GM19438 (cell line): Measurements from ENCODE around the gene RPTOR.

Source experiments
- ATAC-seq: cut with Tn5 transposase; IDR thresholded peaks from one replicate; pipeline ENCODE4 v1.9.1; 2021; ENCODE audit warnings: low read depth; ENCODE audit not compliant: unreplicated experiment

The RPTOR gene

GRCh38 chr17:80656590-80656989 is 112.0 kb downstream of the RPTOR start:
- ATAC-seq, result no peak

DNA sequence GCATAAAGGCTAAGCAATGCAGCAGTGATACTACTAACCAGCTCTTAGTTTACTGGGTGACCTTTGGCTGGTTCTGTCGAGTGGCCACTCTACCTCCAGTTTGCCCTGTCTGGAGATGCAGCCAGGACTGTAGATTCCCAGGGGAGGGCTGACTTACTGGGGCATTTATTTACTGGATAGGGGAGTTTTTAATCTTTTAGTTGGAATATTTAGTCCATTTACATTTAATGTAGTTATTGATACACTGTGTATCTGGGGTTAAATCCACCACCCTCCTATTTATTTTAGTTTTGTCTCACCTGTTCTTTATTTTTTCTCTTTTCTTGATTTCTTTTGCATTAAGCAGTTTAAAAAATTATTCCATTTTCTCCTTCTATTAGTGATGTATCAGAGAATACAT is 112.9 kb downstream of the RPTOR start:
- ATAC-seq, result no peak

GRCh38 chr17:80658821-80659220 is 114.2 kb downstream of the RPTOR start:
- ATAC-seq, result no peak

GRCh38 chr17:80659651-80660050 is 115.0 kb downstream of the RPTOR start:
- no peak for ATAC-seq

DNA sequence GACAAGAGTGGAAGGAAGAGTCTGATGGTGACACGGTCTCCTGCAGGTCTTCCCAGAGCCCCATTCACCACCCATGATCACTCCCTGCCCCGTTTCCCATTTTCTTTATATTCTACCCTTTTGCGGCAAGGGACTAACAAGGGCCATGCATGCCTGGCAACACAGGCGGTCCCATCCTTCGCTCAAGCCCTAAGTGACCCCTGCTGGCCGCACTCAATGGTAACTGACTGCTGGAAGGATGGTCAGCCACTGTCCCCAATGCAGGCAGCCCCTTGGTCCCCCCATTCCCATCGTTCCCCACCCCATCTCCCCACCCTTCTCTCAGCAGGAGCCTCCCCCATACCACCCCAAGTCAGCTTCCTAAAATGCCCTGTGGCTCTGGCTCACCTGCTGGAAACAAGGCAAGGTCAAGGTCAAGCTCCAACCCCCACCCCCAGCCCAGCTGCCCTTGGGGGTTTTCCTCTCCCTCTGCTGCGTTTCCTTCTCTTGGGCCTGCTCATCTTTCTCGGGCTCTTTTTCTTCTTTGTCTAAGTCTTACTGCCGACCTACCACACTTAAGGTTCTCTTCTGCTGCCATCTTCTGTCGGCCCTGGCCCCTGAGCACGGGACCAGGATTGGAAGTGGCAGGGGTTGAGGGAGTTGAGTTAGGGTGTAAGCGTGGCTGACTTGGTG is 116.0 kb downstream of the RPTOR start:
- no peak for ATAC-seq

DNA sequence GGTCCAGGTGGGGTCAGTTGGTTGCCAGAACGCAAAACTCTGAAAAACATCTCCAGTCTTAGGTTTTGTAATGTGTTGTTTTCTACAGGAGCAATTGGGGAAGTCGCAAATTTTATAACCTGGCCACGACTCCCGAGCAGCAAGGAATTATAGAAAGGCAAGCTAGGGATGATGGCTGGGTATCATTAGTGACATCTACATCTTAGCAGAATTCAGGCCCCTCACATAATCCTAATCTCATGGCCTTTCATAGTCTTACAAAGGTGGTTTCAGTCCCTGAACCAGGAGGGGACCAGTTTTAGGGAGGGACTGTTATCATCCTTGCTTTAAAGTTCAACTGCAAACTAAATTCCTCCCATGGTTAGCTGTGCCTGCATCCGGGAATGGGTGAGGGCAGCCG is 117.9 kb downstream of the RPTOR start:
- ATAC-seq, result no peak

- ATAC-seq, result no peak
Observed at GRCh38 chr17:80663781-80664206, 119.2 kb downstream of the RPTOR start.

GRCh38 chr17:80664217-80664790 is 119.7 kb downstream of the RPTOR start:
- no peak for ATAC-seq

DNA sequence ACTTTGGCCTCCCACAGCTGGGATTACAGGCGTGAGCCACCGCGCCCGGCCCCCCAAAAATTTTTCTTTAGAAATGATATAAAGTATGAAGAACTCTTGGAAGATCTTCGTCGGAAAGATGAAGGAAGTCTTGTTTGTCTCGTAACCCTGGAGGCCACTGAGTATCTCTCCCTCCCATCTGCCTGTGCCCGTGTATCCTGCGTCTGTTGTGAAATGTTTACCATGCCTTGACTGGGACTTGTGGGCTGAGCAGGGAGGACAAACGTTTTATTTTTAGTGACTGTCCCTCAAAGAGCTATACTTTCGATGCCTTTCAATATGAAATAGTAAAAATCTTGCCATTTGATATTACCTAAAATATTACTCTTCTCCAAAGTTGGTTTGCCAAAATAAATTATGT is 121.2 kb downstream of the RPTOR start:
- ATAC-seq, result no peak

DNA sequence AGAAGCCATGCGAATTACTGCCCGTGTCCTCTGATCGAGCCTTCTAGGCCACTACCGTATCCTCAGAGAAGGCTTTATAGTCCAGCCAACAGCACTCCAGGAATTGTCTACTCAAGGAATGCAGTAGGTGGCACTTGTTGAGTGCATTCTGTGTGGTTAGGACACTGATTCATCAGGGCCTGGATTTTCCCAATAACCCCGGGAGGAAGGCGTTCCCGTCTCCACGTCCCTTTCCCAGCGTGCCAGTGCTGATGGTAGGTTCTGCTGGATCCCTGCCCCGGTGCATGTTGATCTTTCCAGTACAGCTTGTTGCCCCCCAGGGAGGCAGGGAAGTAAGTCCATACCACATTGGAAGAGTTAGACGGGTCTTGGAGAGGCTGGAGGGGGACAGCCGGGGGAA is 122.2 kb downstream of the RPTOR start:
- ATAC-seq, result no peak

GRCh38 chr17:80667462-80668277 is 123.0 kb downstream of the RPTOR start:
- ATAC-seq, result no peak

GRCh38 chr17:80668375-80669148 is 123.9 kb downstream of the RPTOR start:
- no peak for ATAC-seq

DNA sequence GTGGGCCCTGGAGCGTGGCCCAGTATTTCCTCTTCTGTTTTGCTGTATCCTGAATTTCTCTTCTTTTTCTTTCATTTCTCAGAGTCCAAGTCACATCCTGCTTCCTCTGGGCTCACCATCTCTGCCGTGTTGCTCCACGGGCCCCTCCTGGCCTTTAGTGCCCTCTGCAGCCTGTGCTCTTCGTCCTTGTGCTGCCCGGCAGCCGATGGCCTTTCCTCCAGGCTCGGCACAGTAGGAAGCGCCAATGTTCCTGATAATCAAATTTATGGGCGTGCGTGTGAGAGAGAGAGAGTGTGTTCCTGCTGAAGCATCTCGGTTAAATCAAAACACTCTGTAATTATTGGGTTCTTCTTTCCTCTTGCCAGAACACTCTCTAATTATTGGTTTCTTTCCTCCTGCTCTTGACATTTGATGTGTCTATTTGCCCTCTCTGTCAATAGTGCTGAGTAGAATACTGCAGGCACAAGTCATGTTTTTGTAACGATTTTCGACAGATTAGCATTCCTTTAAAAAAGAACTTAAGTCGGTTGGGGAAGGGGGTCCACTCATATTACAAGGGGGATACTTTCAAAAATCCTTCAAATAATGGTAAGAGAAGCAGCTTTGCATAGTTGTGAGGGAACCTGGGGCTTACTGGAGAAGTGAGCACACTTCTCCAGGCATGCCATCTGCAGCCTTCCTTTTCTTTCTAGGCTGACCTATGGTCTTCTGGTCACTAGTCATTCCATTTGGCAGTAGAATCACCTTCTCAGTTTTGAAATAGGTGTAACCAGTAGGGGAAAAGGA is 126.6 kb downstream of the RPTOR start:
- ATAC-seq, result no peak

DNA sequence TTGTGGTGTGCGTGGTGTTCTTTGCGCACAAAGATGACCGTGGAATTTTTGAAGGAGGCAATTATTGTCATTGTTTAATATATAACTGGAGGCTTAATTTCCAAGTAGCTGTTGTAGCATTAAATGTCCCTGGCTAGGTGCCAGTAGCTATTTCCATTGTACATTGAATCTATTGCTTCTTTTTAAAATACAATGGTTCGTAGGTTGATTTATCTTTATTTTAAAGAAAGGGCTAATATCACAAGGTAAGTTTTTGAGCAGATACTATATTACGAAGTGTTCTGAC is 127.1 kb downstream of the RPTOR start:
- ATAC-seq, result no peak

DNA sequence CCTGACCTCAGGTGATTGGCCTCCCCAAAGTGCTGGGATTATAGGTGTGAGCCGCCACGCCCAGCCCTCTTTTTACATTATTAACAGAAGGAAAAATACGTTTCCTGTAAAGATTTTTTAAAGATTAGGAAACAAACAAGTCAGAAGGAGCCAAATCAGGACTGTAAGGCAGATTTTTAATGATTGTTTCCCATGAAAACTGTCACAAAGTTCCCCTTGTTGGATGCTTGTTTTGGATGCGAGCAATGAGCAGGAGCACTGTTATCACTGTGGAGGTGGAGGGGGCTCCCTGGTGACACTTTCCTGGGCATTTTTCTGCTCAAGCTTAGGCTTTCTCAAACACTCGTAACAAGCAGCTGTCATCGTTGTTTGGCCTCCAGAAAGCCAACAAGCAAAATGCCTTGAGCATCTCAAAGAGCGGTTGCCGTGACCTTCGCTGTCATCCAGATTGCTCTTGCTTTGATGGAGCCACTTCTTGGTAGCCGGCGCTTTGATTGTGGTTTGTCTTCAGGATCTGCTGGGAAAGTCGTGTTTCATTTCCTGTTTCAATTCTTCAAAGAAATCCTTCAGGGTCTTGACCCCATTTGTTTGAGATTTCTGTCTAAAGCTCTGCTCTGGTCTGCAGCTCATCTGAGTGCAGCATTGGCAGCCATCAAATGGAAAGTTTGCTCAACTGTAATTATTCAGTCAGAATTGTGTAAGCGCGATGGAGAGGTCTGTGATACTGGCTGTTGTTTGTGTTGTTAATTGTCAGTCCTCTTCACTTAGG is 128.7 kb downstream of the RPTOR start:
- ATAC-seq, result no peak

- ATAC-seq, result no peak
Observed at GRCh38 chr17:80675438-80676095, 130.9 kb downstream of the RPTOR start.

DNA sequence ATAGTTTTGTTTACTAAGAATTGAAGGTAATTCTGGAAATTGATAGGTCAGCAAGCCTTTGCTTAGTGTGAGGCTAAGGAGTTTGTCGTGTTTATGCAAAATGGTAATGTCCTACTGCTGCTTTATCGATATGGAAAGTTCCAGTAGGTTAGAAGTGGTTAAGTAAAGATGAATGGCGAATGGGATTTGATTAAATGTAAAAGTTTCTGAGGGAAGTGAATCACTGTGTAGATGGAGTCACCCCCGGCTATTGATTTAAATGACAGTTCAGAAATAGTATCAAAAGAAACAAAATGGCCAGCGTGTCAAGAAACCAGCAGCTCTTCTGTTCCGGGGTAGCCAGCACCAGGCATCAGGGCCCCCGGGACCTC is 131.4 kb downstream of the RPTOR start:
- ATAC-seq, result no peak

DNA sequence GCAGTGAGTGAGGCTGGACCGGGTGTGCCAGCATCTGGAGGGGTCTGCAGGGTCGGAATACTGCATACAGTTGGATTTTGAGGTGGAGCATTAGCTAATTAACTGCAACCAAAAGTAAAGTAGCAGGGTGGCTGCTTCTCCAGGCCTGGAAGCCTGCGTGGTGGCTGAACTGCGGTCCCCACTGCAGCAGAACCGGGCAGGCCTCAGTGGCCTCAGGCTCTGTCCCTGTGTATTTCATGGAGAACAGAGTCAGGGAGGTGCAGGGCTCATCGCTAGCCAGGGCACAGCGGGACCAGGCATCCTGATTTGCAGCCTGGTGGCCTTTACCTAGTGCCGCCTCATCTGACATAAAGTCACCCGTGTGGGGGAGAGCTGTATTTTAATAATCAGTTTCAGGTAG is 131.9 kb downstream of the RPTOR start:
- no peak for ATAC-seq

- ATAC-seq, result no peak
Observed at GRCh38 chr17:80677214-80677756, 132.6 kb downstream of the RPTOR start.
